ENCODE data around the gene TAX1BP3. TPM values are rescaled to one million over a fixed set of nuclear protein-coding genes. Genes with fewer than 3 reads are reported as not detected.
"Not testable (repeated sequence)": the region's sequence is repeated elsewhere in the genome, so short reads cannot be mapped to it uniquely, and the experiment has no call there.

Gene TAX1BP3
- total RNA-seq, 2 donors from 2014 or later: 69.6 to 86.8 TPM

GRCh38 chr17:3712811-3713463, 44.6 kb upstream of the TAX1BP3 start:
- no peak for DNase-seq
- Histone ChIP-seq H3K27ac (ENCODE audit: low read depth, low read length) (no peak overlapping the region), H3K9me3 (ENCODE audit: control insufficient read depth, low read length) (no peaks in the 10 kb centered on the region), H3K36me3 (ENCODE audit: control insufficient read depth, insufficient read depth, low read length) (peaks cover 29% of the 10 kb centered on the region), H3K27me3 (ENCODE audit: control insufficient read depth, insufficient read depth, low read length, poor library complexity, severe bottlenecking) (no peaks in the 10 kb centered on the region), H3K4me3 (ENCODE audit: low read length) (no peak overlapping the region), H3K9ac (ENCODE audit: extremely low read depth, low read length, poor library complexity, severe bottlenecking) (no peak overlapping the region), H3K4me1 (ENCODE audit: control insufficient read depth, insufficient read depth, low read length) (no peaks in the 10 kb centered on the region)
- Mint-ChIP-seq H3K4me1 (no peaks in the 10 kb centered on the region), H3K4me3 (no peak overlapping the region), H3K36me3 (ENCODE audit: low read depth) (peaks cover 35% of the 10 kb centered on the region), H3K27me3 (ENCODE audit: insufficient read depth) (no peaks in the 10 kb centered on the region), H3K27ac (no peak overlapping the region), H3K9me3 (no peaks in the 10 kb centered on the region)
- TF ChIP-seq CTCF (conservative IDR thresholded peaks at IDR 0.05): no peak
- WGBS, 2 experiments (ENCODE audit: insufficient coverage in 1 of 2, insufficient read length in 1 of 2): 84 to 89% methylated on average over 12 to 13 of the region's 13 CpGs

- no peak overlapping the region for H3K4me3 Mint-ChIP-seq
- no peak overlapping the region for H3K27ac Mint-ChIP-seq
- no peaks in the 10 kb centered on the region for H3K4me1 ChIP-seq (ENCODE audit: control insufficient read depth, insufficient read depth, low read length)
- no peak overlapping the region for H3K9ac ChIP-seq (ENCODE audit: extremely low read depth, low read length, poor library complexity, severe bottlenecking)
- WGBS, 2 experiments (ENCODE audit: insufficient coverage in 1 of 2, insufficient read length in 1 of 2): 80 to 88% methylated on average over 4 to 5 of the region's 5 CpGs
- no peaks in the 10 kb centered on the region for H3K27me3 Mint-ChIP-seq (ENCODE audit: insufficient read depth)
- no peaks in the 10 kb centered on the region for H3K4me1 Mint-ChIP-seq
- no peak overlapping the region for H3K27ac ChIP-seq (ENCODE audit: low read depth, low read length)
- no peak overlapping the region for H3K4me3 ChIP-seq (ENCODE audit: low read length)
- H3K36me3 Mint-ChIP-seq (ENCODE audit: low read depth): peaks cover 20% of the 10 kb centered on the region
- H3K9me3 ChIP-seq (ENCODE audit: control insufficient read depth, low read length): no peaks in the 10 kb centered on the region
- no peaks in the 10 kb centered on the region for H3K9me3 Mint-ChIP-seq
- DNase-seq: no peak
- no peaks in the 10 kb centered on the region for H3K27me3 ChIP-seq (ENCODE audit: control insufficient read depth, insufficient read depth, low read length, poor library complexity, severe bottlenecking)
- peaks cover 13% of the 10 kb centered on the region for H3K36me3 ChIP-seq (ENCODE audit: control insufficient read depth, insufficient read depth, low read length)
- no peak for TF ChIP-seq CTCF (conservative IDR thresholded peaks at IDR 0.05)
These were observed 42.6 kb upstream of the TAX1BP3 start for GRCh38 chr17:3710951-3711383.

- TF ChIP-seq CTCF (conservative IDR thresholded peaks at IDR 0.05): no peak
- H3K27me3 ChIP-seq (ENCODE audit: control insufficient read depth, insufficient read depth, low read length, poor library complexity, severe bottlenecking): no peaks in the 10 kb centered on the region
- H3K9me3 Mint-ChIP-seq: no peaks in the 10 kb centered on the region
- H3K36me3 Mint-ChIP-seq (ENCODE audit: low read depth): peaks cover 8% of the 10 kb centered on the region
- H3K36me3 ChIP-seq (ENCODE audit: control insufficient read depth, insufficient read depth, low read length): no peaks in the 10 kb centered on the region
- WGBS, 2 experiments (ENCODE audit: insufficient coverage in 1 of 2, insufficient read length in 1 of 2): 86 to 99% methylated on average over 3 of the region's 3 CpGs
- no peak for DNase-seq
- H3K4me1 ChIP-seq (ENCODE audit: control insufficient read depth, insufficient read depth, low read length): no peaks in the 10 kb centered on the region
- H3K27ac ChIP-seq (ENCODE audit: low read depth, low read length): no peak overlapping the region
- H3K9me3 ChIP-seq (ENCODE audit: control insufficient read depth, low read length): no peaks in the 10 kb centered on the region
- no peak overlapping the region for H3K4me3 Mint-ChIP-seq
- H3K9ac ChIP-seq (ENCODE audit: extremely low read depth, low read length, poor library complexity, severe bottlenecking): no peak overlapping the region
- H3K4me1 Mint-ChIP-seq: no peaks in the 10 kb centered on the region
- no peak overlapping the region for H3K27ac Mint-ChIP-seq
- no peaks in the 10 kb centered on the region for H3K27me3 Mint-ChIP-seq (ENCODE audit: insufficient read depth)
- no peak overlapping the region for H3K4me3 ChIP-seq (ENCODE audit: low read length)
These were observed 40.0 kb upstream of the TAX1BP3 start for GRCh38 chr17:3708366-3708765.

- peaks cover 12% of the 10 kb centered on the region for H3K9me3 Mint-ChIP-seq
- not testable (repeated sequence) for H3K4me3 ChIP-seq (ENCODE audit: low read length); H3K27ac ChIP-seq (ENCODE audit: low read depth, low read length); H3K27ac Mint-ChIP-seq; H3K4me1 Mint-ChIP-seq; H3K36me3 Mint-ChIP-seq (ENCODE audit: low read depth); DNase-seq; H3K4me3 Mint-ChIP-seq; H3K36me3 ChIP-seq (ENCODE audit: control insufficient read depth, insufficient read depth, low read length); H3K9ac ChIP-seq (ENCODE audit: extremely low read depth, low read length, poor library complexity, severe bottlenecking); H3K9me3 ChIP-seq (ENCODE audit: control insufficient read depth, low read length); H3K27me3 ChIP-seq (ENCODE audit: control insufficient read depth, insufficient read depth, low read length, poor library complexity, severe bottlenecking); H3K4me1 ChIP-seq (ENCODE audit: control insufficient read depth, insufficient read depth, low read length); H3K27me3 Mint-ChIP-seq (ENCODE audit: insufficient read depth)
- 89 to 94% methylated on average over 1 of the region's 1 CpG for WGBS, 2 experiments (ENCODE audit: insufficient coverage in 1 of 2, insufficient read length in 1 of 2)
These were observed 37.3 kb upstream of the TAX1BP3 start for GRCh38 chr17:3705718-3705984.
